SW 1271 (cell line): ENCODE measurements around the gene DOP1A.

Experiments
- DNase-seq, 2 experiments: peaks; one replicate each; lab custom pipeline; 2025; lab: John Stamatoyannopoulos, UW

The DOP1A gene

GRCh38 chr6:83083476-83083875 is 16.0 kb downstream of the DOP1A start:
- DNase-seq: no peak

GRCh38 chr6:83086751-83087150 is 19.3 kb downstream of the DOP1A start:
- no peak for DNase-seq

DNA sequence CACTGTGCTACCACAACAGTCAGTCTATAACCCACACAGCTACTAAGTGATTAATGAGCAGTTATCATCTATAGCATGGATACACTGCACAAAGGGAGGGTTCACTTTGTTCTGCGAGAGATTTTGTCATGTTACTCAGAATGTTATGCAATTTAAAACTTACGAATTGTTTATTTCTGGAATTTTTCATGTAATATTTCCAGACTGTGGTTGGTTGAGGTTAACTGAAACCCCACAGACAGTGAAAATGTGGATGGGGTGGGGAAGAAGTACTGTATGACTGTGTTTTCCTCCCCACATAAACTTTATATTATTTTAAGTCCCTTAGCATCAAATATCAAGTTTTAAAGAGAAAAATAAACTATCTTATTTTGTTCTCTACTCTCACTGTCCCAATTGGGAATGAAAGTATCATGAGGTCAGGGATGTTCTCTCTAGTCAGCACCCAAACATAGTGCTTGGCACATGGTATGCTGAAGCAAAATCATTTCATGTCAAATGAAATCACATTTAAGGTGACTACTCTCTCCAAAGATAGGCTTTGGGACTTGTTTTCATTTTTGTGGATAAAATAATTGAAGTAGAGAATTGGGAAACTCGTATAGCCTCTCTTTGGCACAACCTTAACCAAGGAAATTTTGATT is 25.4 kb downstream of the DOP1A start:
- no peak for DNase-seq

DNA sequence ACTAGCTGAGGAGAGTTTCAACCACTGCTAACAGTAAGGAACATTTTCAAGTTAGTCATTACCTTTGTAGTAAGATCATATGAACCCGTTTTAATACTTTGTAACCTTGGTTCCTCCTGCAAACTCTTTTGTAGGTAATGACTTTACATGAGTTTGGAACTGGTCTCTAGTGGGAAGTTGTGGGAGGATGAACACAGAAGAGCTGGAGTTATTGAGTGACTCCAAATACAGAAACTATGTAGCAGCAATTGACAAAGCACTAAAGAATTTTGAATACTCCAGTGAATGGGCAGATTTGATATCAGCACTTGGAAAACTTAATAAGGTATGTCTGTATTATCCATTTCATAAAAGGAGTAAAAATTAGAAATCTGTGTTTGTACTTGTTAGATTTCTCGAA is 29.3 kb downstream of the DOP1A start:
- DNase-seq: no peak

DNA sequence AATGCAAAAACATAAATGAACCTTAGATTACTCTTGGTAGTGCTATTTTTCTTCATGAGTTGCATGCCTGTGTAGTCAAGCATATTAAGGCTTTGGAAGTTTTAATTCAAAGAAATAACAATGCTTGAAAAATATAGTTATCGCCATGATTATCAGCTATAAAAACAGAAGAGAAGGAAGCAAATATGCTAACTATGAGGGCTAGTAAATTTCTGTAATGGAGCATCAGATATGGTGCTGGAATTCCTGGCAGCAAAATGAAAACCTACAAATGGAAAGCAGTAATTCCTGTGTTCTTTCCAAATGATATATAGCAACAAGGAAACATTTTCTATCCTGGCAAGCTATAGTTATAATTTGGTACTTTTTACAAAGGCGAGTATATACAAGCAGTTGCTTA is 29.7 kb downstream of the DOP1A start:
- DNase-seq: no peak

DNA sequence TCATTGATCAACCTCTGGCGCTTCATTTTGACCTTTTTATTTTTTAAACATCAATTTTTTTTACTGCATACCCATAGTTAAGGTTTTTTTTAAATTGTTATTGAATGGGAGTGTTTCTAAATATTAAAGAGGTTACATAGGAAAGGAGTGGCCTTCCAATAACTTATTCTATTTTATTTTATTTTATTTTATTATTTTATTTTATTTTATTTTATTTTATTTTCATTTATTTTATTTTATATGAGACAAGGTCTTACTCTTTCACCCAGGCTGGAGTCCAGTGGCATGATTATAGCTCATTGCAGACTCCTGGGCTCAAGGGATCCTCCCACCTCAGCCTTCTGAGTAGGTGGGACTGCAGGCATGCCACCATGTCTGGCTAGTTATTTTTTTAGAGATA is 30.2 kb downstream of the DOP1A start:
- no peak for DNase-seq

DNA sequence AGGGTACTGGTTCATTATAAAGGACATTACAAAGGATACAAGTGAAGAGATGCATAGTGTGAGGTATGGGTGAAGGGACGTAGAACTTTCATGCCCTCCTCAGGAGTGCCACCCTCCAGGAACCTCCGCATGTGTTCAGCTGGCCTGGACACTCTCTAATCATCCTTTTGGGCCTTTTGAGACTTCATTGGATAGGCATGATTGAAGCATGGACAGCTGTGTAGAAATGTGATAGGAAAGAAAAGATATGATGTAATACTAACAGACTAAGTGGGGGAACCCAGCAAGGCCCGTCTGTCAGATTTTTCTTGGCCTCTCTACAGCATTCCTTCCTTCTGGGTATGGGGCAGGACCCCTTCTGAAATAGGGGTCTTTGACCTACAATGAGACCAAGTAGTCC is 31.1 kb downstream of the DOP1A start:
- no peak for DNase-seq

DNA sequence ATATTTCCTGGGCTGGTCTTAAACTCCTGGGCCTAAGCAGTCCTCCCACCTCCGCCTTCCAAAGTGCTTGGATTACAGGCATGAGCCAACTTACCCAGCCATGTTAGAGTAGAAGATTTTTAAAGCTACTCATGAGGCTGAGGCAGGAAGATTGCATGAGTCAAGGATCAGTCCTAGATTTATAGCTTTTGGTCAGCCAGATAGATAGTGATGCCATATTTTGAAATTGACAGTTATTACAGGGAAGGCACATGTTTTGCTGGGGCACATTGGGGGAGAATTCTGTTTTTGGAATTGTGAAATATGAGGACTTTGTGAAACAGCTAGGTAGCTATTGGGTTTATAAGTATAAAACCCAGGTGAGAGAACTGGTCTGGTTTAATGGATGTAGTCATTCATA is 40.9 kb downstream of the DOP1A start:
- no peak for DNase-seq

GRCh38 chr6:83113258-83113657 is 45.8 kb downstream of the DOP1A start:
- DNase-seq: no peak

DNA sequence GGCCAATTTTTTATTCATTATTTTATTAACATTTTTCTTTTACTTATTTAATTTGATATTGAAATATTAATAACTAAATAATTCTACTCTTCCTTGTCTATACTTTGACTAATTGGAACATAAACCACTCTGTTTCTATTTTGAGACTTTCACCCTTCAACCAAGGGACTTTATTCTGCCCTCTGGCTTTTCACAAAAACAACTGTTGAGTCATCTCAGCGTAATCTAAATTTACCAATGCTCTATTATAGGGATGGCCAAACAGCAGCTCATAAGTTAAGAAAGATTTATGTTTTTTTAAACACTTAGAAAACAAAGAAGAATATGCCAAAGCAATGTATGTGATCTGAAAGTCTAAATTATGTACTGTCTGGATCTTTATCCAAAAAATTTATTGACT is 46.7 kb downstream of the DOP1A start:
- no peak for DNase-seq

GRCh38 chr6:83117802-83118201 is 50.3 kb downstream of the DOP1A start:
- no peak for DNase-seq

DNA sequence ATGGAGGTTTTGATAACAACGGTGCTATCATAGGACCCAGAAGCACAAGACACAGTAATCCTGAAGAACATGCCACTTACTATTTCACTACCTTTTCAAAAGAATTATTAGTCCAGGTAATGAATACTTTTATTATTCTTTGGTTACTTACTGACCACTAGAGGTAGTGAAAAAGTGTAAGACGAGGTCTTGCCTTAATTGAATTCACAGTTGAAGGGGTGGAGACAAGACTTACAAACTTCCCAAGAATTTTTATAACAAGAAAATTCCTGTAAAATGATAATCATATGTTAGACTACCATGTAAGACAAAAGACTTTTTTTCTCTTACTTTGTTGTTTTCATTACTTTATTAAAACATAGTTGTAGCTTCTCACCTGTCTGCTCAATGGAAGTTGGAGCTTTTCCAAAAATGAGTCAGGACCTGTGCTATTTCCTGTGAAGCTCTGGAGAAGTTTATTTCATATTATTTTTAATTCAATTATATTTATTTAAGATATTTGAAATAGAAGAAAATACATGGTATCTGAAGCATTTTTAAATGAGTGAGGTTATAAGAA is 52.4 kb downstream of the DOP1A start:
- no peak for DNase-seq

- no peak for DNase-seq
Observed at GRCh38 chr6:83124553-83124952, 57.1 kb downstream of the DOP1A start.

DNA sequence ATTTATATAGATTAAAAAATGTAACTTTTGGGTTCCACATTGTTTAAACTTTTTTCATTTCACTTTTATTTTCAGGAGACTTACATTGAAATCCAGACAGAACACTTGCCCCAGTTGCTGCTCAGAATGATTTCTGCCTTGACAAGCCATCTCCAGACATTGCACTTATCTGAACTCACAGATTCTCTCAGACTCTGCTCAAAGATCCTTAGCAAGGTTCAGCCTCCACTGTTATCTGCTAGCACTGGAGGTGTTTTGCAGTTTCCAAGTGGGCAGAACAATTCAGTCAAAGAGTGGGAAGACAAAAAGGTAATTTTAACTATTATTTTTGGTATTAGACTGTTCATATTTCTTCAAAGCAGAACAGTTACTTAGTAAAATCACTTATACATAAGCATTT is 58.0 kb downstream of the DOP1A start:
- DNase-seq: no peak

DNA sequence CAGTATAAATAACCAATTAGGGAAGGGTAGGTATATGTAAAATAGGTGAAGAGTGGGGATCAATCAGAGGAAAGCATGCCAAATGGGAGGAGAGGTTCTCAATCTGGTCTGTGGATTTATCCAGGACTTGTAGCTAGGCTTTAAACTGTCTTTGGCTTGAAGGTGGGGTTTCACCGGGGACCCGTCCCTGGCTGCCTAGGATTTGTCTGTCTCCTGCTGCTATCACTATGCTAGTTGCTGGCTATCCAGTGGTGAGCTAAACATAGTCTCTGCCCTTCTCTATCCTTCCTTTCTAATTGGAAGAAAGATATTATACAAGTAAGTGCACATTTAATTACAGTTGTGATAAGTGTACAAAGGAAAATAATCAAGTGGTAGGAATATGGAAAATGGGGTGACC is 58.8 kb downstream of the DOP1A start:
- no peak for DNase-seq

DNA sequence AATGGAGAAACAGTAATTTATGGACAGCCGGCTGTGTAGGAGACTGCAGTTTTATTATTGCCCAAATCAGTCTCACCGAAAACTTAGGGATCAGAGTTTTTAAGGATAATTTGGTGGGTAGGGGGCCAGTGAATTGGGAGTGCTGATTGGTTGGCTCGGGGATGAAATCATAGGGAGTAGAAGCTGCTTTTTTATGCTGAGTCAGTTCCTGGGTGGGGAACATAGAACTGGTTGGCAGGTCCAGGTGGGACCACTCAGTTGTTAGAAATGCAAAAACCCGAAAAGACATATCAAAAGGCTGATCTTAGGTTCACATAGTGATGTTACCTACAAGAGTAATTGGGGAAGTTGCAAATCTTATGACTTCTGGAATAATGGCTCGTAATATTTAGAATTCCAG is 59.3 kb downstream of the DOP1A start:
- DNase-seq: no peak

GRCh38 chr6:83127258-83127657 is 59.8 kb downstream of the DOP1A start:
- DNase-seq: no peak

- DNase-seq: no peak
Observed at GRCh38 chr6:83127976-83128375, 60.5 kb downstream of the DOP1A start.

GRCh38 chr6:83132121-83132520 is 64.7 kb downstream of the DOP1A start:
- no peak for DNase-seq

DNA sequence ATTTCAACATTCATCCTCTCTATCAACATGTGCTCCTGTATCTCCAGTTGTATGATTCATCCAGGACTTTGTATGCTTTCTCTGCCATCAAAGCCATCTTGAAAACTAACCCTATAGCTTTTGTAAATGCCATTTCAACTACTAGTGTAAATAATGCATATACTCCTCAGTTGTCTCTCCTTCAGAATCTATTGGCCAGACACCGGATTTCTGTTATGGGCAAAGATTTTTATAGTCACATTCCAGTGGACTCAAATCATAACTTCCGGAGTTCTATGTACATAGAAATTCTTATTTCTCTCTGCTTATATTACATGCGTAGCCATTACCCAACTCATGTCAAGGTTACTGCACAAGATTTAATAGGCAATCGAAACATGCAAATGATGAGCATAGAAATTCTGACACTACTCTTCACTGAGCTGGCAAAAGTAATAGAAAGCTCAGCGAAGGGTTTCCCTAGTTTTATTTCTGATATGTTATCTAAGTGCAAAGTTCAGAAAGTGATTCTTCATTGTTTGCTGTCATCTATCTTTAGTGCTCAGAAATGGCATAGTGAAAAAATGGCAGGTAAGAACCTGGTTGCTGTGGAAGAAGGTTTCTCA is 70.7 kb downstream of the DOP1A start:
- no peak for DNase-seq

GRCh38 chr6:83138758-83139157 is 71.3 kb downstream of the DOP1A start:
- no peak for DNase-seq

DNA sequence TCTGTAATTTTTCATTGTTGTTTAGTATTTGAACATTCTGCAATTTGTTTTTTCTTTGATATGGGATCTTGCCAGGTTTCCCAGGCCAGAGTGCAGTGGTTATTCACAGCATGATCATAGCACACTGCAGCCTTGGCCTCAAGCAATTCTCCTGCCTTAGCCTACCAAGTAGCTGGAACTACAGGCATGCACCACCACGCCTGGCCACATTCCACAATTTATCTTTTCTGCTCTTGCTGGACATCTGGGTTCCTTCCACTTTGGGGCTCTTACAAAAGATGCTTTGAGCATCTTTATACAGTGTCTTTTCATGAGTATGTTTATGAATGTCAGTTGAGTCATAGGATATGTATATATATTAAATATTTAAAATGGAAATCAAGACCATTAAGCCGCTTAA is 83.6 kb downstream of the DOP1A start:
- DNase-seq: no peak

GRCh38 chr6:83152913-83153312 is 85.4 kb downstream of the DOP1A start:
- DNase-seq: no peak
